Pancreas (tissue), 10 donors: ENCODE measurements around the gene CACNB1. TPM values are rescaled to one million over a fixed set of nuclear protein-coding genes. Genes with fewer than 3 reads are reported as not detected.

Experiments
- ATAC-seq, 4 donors: fragments of 200-7000 bp; cut with Tn5 transposase; one replicate each; pipeline versions ENCODE4 v1.8.0 to v1.9.1; 2020; ENCODE audit warnings: mild to moderate bottlenecking in 4 of 4, moderate library complexity in 4 of 4
- DNase-seq, 6 donors: peaks; one replicate each; pipeline ENCODE4 v3.0.0-alpha.2; 2020
- FAIRE-seq: peaks from 2 replicates; lab custom pipeline; 2012; peaks lifted over from hg19 to GRCh38; lab: Jason Lieb, UNC
- H3K27ac ChIP-seq, 4 donors: fragments of 200-600 bp; sonication (generic); 1 replicate in 3 of 4; 2 replicates in 1 of 4; pipeline versions ENCODE4 v1.5.0 to v1.8.0; 2020
- H3K27me3 ChIP-seq, 4 donors: fragments of 200-600 bp; one replicate each; pipeline ENCODE4 v1.8.0; 2021
- H3K36me3 ChIP-seq, 3 donors: fragments of 200-600 bp; sonication (generic) in 1 of 3; one replicate each; pipeline versions ENCODE4 v1.5.0 to v1.8.0; 2020 to 2021
- H3K4me1 ChIP-seq, 3 donors: fragments of 200-600 bp; one replicate each; pipeline ENCODE4 v1.8.0; 2021
- H3K4me3 ChIP-seq, 4 donors: fragments of 200-600 bp; sonication (generic) in 2 of 4; one replicate each; pipeline versions ENCODE4 v1.5.0 to v1.8.0; 2020 to 2021
- H3K9me3 ChIP-seq, 4 donors: fragments of 200-600 bp; one replicate each; pipeline ENCODE4 v1.8.0; 2021
- WGBS, 2 donors: extraction: QIAGEN DNeasy Blood & Tissue Kit; methylation state at CpG; one replicate each; pipeline ENCODE4 v1.1.7; 2013; 5-methylcytosine and 5-hydroxymethylcytosine counted together
- intact Hi-C, 3 donors: fragments of 100-400 bp; cut with DNase I; formaldehyde crosslinking; loops; one replicate each; pipeline versions ENCODE4 v1.11.1 to v1.14.2; 2022
- polyA plus RNA-seq, 2 donors: library from polyadenylated mRNA; stranded (reverse); fragments of 200-250 nt; gene quantifications; one replicate each; pipeline ENCODE4 v1.2.3, GENCODE V29; 2013
- total RNA-seq, 6 donors: library from RNA; stranded (reverse); fragmentation: NEBNext Ultra II Directional in 4 of 6; extraction: Animal tissue kit (Norgen Biotek cat#: 25700) in 4 of 6; gene quantifications; one replicate each; pipeline versions ENCODE4 v1.2.1 to v1.2.4, GENCODE V29; 2021 to 2023
- TF ChIP-seq, protein P1 (sequence below), 4 donors: fragments of 200-600 bp; sonication (generic) in 3 of 4; IDR thresholded peaks; one replicate each; pipeline versions ENCODE4 v1.5.0 to v1.8.0; 2021; ENCODE audit warnings: antibody characterized with exemption in 4 of 4
- donor health status: healthy with polysubstance abuse.
- donor health status: DM: no; HTN: no; CAD: no; lungs with moderate emphysema.
- donor health status: DM: no; HTN: no; CAD: no.
- donor health status: control.
- donor health status: control.
- donor health status: Bipolar disorder and iron deficiency.
- donor health status: DM: yes; HTN: yes; CAD: no.
- donor health status: DM: no; HTN: no; CAD: no.
- donor health status: DM: no; HTN: no; CAD: no.
- donor health status: DM: yes; HTN: yes; CAD: no.

CACNB1 gene
- total and polyA plus RNA-seq, 8 donors, result 1.8 to 6.8 (median 2.9) TPM

DNA sequence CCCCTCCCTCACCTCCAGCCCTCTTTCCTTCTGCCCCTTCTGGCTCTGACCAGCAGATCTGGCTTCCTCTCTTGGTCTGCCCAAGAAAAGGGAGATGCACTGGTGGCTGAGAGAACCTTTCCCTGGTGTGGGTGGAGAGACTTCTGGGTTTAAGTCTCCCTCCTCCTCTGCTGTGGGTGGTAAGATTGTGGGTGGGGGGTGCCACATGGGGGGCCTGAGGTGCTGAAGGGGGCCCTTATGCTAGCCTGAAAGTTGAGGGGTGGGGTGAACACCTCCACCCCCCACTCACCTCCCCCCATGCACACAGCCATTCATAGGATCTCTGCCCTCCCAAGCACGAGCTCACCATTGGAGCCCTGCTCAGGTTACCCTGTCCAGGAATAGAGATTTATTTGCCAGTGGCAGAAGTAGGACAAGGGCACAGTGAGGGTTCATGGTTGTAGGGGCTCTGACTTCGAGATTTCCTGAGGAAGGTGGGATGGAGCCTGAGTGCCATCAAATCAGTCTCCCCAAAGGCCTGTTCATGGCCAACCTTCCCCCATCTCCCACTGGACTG lies 30.0 kb upstream of the CACNB1 start:
- H3K27me3 ChIP-seq, result peaks cover 0 to 12% (median 4%) of the 10 kb centered on the region in 4 donors

DNA sequence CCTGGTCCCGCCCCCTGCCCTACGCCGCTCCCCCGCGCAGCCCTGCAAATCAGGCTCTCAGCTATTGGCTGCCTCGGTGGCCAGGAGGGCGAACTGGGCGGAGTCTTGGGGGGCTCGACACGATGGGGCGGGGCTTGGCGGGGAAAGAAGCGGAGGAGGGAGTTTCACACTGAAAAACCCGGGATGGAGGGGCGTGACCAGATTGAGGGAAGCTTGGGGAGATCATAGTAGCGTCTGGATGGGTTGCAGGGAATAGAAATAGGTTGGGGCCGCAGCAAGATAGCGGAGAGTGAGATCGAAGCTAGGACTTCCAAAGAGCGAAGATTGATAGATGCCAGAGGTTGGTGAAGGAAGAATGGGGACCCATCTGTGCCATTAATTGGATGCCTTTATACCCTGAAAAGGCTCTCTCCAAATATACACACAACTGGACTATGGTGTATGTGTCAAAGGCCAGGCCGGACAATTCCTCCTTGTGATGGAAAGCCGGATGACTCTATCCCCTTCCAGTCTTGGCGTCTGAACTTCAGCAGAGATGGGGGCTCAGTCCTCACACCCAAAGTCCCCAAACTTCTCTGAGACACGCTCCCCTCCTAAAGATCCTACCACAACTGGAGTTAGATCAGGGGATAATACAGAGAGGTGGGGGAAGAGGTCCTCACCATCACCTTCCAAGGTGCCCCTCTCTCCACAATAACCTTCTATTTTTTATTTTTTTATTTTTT lies 28.7 kb upstream of the CACNB1 start:
- H3K4me3 ChIP-seq, result peak overlapping the region in 1 of 4 donors; percentile 34
- peaks cover 0 to 7% (median 3%) of the 10 kb centered on the region in 3 donors for H3K4me1 ChIP-seq

More for the DNA sequence above, 30.0 kb upstream of the CACNB1 start:
- intact Hi-C loops, result no loop called here
- TF ChIP-seq, protein P1, sequence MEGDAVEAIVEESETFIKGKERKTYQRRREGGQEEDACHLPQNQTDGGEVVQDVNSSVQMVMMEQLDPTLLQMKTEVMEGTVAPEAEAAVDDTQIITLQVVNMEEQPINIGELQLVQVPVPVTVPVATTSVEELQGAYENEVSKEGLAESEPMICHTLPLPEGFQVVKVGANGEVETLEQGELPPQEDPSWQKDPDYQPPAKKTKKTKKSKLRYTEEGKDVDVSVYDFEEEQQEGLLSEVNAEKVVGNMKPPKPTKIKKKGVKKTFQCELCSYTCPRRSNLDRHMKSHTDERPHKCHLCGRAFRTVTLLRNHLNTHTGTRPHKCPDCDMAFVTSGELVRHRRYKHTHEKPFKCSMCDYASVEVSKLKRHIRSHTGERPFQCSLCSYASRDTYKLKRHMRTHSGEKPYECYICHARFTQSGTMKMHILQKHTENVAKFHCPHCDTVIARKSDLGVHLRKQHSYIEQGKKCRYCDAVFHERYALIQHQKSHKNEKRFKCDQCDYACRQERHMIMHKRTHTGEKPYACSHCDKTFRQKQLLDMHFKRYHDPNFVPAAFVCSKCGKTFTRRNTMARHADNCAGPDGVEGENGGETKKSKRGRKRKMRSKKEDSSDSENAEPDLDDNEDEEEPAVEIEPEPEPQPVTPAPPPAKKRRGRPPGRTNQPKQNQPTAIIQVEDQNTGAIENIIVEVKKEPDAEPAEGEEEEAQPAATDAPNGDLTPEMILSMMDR (IDR thresholded peaks at IDR 0.05), result no peak
- 58 to 76% methylated on average over 2 of the region's 2 CpGs for WGBS, 2 donors
- H3K4me1 ChIP-seq, result peaks cover 0 to 7% (median 3%) of the 10 kb centered on the region in 3 donors
- no peaks in the 10 kb centered on the region for H3K9me3 ChIP-seq
- FAIRE-seq, result no peak
- no peak overlapping the region for H3K27ac ChIP-seq
- no peak overlapping the region for H3K4me3 ChIP-seq
- no peak for DNase-seq
- ATAC-seq, result no peak
- no peaks in the 10 kb centered on the region for H3K36me3 ChIP-seq

DNA sequence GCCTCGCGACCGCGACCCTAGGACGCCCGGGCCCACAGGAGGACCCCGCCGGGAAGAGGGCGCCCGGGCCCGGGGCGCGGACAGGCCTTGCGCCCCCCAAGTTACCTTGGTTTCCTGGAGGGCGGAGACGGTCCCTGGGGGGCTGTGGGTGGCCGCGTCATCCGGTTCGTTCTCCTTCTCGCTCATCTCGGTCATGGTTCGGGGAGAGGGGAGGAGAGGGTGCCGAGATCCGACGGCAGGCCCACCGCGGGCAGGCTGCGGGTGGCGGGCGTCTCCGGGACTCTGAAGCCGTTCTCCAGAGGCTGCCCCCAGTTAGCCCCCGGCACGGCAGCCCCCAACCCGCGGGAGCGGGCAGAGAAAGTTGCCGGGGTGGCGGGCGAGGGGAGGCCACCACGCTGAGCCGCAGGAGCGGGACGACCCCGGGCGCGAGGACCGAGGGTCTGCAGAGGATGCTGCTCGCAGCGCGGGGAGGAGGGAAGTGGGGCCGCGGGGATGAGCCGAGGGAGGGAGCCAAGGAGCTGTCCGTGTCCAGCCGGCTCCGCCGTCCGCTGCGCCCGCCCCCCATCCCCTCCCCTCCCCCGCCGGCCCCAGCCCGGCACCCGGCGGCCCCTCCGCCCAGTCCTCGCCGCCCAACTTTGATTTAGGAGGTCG lies 28.0 kb upstream of the CACNB1 start, which contains the start of gene STAC2:
Gene STAC2, minus strand, starts transcription at position 638 of the 651 bp plus-strand sequence. Its CDS starts 443 bp downstream, at position 195.
- H3K27ac ChIP-seq, result no peak within 1 kb of the TSS
- intact Hi-C loops, result no loop called here
- H3K4me3 ChIP-seq, result peak within 1 kb of the TSS in 1 of 4 donors; percentile 34
- peaks cover 0 to 7% (median 3%) of the 10 kb centered on the region in 3 donors for H3K4me1 ChIP-seq
- no peaks in the 10 kb centered on the region for H3K9me3 ChIP-seq
- no peak for FAIRE-seq
- no peak for DNase-seq
- 3% methylated on average over 44 to 71 of the region's 71 CpGs for WGBS, 2 donors
- H3K27me3 ChIP-seq, result peaks cover 0 to 12% (median 4%) of the 10 kb centered on the region in 4 donors
- peak in 1 of 4 donors; percentile 27 for ATAC-seq
- no peaks in the 10 kb centered on the region for H3K36me3 ChIP-seq
- TF ChIP-seq, protein P1 (IDR thresholded peaks at IDR 0.05), result no peak

More for the DNA sequence above, 28.7 kb upstream of the CACNB1 start:
- ATAC-seq (peak in 3 of 4 donors; percentile 38 to 74 (median 58)), FAIRE-seq (no peak), DNase-seq (no peak)
- TF ChIP-seq, protein P1 (IDR thresholded peaks at IDR 0.05), result no peak
- intact Hi-C loops, result no loop called here
- H3K9me3 ChIP-seq, result no peaks in the 10 kb centered on the region
- no peaks in the 10 kb centered on the region for H3K36me3 ChIP-seq
- WGBS, 2 donors, result 16 to 17% methylated on average over 24 of the region's 24 CpGs
- H3K27ac ChIP-seq, result no peak overlapping the region
- peaks cover 0 to 12% (median 4%) of the 10 kb centered on the region in 4 donors for H3K27me3 ChIP-seq

DNA sequence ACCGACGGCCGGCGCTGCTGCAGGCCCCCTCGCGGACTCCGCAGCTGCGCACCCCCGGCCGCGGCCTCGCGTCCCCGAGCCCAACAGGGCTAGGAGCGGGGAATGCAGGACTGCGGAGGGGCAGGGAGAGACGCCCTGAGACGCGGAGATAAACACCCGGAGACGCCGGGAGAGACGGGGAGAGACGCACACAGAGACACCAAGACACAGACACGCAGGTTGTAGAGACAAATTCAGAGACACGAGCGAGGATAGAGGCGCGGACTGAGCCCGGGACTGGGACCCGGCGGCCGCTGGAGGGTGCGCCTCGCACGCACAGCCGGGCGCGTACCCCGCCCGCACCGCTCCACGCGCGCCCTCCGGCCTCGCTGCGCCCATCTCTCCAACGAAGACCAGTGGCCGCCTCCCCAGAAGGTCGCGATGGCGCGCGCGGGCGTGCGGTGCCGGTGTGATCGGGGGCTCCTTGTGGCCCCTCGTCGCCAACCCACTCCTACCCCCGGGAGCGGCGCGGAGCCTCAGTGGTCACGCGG lies 27.4 kb upstream of the CACNB1 start:
- Histone ChIP-seq H3K4me1 (peaks cover 0 to 7% (median 3%) of the 10 kb centered on the region in 3 donors), H3K27me3 (peaks cover 0 to 12% (median 4%) of the 10 kb centered on the region in 4 donors), H3K36me3 (no peaks in the 10 kb centered on the region), H3K9me3 (no peaks in the 10 kb centered on the region), H3K27ac (no peak overlapping the region), H3K4me3 (peak overlapping the region in 1 of 4 donors; percentile 34)
- 2% methylated on average over 55 to 68 of the region's 68 CpGs for WGBS, 2 donors
- DNase-seq (peak in 1 of 6 donors; percentile 60), ATAC-seq (peak in 2 of 4 donors; percentile 23 to 42), FAIRE-seq (no peak)
- TF ChIP-seq, protein P1 (IDR thresholded peaks at IDR 0.05), result no peak
- intact Hi-C loops, result no loop called here
